ENCODE measurements around the gene CACHD1.

GRCh38 chr1:64608651-64609048 lies 138.7 kb downstream of the CACHD1 start:
- TF ChIP-seq HEYL (CRISPR knock-in tag; IDR thresholded peaks at IDR 0.05) (no peak), RNF2 (IDR thresholded peaks at IDR 0.05; ENCODE audit: borderline replicate concordance, low read depth) (no peak), MAX (IDR thresholded peaks at IDR 0.05) (no peak), REST (IDR thresholded peaks at IDR 0.05) (no peak), POLR2A (IDR thresholded peaks at IDR 0.05; ENCODE audit: low read length) (no peak), RAD21 (conservative IDR thresholded peaks at IDR 0.05 in 1 of 2, IDR thresholded peaks at IDR 0.05 in 1 of 2) (no peak), POLR2AphosphoS2 (conservative IDR thresholded peaks at IDR 0.05; ENCODE audit: low read length) (no peak)
